H7 (cell line): Measurements from ENCODE around the gene SMAD3. TPM values are rescaled to one million over a fixed set of nuclear protein-coding genes. Genes with fewer than 3 reads are reported as not detected.

ENCODE experiments used
- DNase-seq: peaks from one replicate; pipeline ENCODE4 v3.0.0; 2012
- H3K27me3 ChIP-seq: 2 replicates; pipeline ENCODE4 v1.6.0; 2011; ENCODE audit warnings: mild to moderate bottlenecking, low read length; ENCODE audit not compliant: control insufficient read depth, insufficient read depth
- H3K36me3 ChIP-seq: replicated peaks from 2 replicates; pipeline ENCODE4 v1.5.1; 2011; ENCODE audit warnings: low read length; ENCODE audit not compliant: control insufficient read depth, insufficient read depth
- H3K4me3 ChIP-seq: 2 replicates; pipeline ENCODE4 v1.5.1; 2011; ENCODE audit warnings: low read depth, mild to moderate bottlenecking, control low read depth, low read length, moderate library complexity; ENCODE audit not compliant: insufficient read depth
- total RNA-seq: library from RNA; depleted of rRNA; stranded (reverse); fragments of >200 nt; shearing (Covaris generic); gene quantifications from 2 replicates; pipeline ENCODE4 v1.2.3, GENCODE V29; 2014

SMAD3 gene
- total RNA-seq, 1 experiment from 2014 or later = 29.2 TPM

DNA sequence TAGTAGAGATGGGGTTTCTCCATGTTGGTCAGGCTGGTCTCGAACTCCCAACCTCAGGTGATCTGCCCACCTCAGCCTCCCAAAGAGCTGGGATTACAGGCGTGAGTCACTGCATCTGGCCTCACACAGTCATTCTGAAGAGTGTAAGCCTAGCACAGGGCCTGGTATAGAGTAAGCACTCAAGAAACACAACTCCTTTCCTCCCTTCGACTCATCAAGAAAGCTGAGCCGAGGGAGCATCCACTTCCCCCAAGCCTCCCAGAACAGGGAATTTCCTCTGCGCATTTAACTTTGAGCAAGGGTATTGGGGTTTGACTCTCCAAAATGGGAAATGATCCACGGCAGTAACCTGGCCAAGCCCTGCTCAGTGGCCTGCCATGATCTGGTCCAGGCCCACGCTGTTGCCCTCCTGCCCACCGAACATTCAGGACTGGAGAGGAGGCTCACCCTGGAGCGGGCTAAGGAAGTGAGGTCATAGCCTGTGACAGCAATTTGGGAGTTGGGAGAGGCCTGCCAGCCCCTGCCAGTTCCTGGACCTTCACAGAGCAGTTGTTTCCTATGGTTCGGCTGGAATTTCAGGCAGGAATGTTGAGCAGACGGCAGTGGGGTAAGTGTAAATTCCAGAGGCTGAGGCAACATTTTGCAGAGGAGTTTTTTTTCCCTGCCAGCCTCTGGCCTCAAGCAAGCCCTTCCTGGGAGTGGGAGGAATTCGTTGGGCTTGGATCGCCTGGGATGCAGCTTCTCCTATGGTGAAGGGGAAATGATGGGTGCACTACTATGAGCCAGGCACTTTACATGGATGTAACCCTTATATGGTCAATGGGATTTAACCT, 21.2 kb upstream of the SMAD3 start:
- H3K4me3 ChIP-seq = no peak overlapping the region
- H3K36me3 ChIP-seq = no peaks in the 10 kb centered on the region
- DNase-seq = peak; percentile 61
- no peaks in the 10 kb centered on the region for H3K27me3 ChIP-seq

- DNase-seq = no peak
- Histone ChIP-seq H3K27me3 (no peaks in the 10 kb centered on the region), H3K36me3 (no peaks in the 10 kb centered on the region), H3K4me3 (no peak overlapping the region)
Observed at GRCh38 chr15:67047149-67047661, 18.2 kb upstream of the SMAD3 start.

DNA sequence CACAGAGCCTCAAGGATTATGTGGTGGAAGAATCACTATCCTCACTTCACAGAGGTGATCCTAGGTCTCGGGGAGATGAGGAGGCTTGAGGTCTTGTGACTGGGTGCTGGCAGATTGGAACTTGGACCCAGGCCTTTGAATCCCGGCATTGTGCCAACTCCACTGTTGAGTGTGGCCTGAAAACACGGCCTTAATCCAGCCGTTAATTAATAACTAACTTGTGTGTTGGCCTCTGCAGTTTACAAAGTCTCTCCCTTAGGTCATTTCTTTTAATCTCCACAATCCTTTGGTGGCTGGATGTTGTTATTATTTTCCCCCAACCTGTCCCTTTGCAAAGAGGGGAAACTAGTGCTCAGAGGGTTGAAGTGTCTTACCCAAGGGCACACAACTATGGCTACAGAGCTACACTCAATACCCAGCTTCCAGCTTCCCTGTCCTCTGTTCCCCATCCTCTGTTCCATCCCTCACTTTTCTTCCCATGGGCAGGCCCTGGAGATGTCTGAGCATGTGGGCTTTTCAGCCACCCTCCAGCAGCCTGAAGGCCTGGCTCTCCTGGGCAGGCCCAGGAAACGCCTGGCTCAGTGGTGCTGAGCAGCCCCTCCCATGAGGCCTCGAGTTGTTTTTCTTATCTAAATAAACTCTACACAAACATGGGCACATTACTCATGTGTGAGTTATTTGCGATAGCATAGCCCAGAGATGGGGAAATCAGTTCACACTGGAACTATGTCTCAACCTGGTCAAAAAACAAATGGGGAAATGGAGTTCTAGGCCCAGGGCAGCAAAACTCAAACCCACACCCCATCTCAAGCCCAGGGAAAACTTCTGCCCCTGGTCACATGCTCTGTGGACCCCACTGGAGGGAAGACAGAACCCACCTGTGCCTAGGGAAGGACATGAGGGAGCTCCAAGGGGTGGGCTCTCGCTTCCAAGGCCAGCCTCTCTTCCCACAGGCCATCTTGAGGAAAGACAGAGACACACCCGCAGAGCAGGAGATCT, 16.8 kb upstream of the SMAD3 start:
- DNase-seq = no peak
- Histone ChIP-seq H3K27me3 (no peaks in the 10 kb centered on the region), H3K36me3 (no peaks in the 10 kb centered on the region), H3K4me3 (no peak overlapping the region)

DNA sequence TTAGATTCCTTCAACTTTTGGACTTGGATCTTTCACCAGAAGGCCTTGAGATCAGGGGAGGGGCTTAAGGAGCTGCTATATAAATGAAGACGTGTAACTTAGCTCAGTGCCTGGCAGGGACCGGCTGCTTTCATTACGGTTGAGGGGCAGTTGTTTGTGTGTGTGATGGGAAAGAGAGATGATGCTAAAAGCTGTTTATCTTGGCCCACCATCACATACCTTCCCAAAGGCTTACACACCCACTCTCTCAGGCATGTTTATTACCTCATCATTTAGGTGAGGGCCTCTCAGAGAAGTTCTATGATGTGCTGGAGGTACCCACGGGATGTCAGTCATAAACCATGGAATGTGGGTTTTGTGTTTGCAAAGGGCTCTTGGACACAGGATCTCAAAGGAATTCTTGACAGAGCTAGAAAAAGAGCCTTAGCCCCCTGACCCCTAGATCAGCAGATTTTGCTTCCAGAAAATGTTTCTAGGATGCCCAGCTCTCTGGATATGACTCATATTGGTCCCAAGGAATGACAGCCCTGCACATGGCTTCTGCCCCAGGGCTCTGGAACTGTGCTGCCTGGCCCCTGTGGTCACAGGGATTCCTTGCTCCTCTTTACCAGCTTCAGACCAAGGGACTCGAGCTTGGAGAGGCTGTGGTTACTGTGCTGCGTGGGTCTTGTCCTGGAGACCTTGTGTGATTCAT, 15.9 kb upstream of the SMAD3 start:
- no peak for DNase-seq
- Histone ChIP-seq H3K4me3 (no peak overlapping the region), H3K27me3 (no peaks in the 10 kb centered on the region), H3K36me3 (no peaks in the 10 kb centered on the region)

DNA sequence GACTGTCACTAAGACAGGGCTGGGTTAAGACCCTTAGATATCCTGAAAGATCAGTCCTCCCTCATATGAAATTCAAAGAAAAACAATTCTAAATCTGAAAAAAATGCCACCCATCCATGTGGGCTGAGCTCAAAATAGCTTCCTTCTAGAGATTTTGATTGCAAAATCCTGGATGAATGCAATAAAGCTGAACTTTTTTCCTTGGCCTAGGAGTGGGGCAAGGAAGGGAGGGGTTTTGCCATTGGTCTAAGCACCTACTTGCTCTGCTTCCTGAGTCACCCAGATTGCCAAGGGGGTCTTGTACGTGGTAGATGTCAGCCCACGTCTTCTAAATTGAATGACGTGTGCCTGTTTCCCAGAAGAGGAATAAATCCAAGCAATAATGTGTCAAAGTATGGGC, 15.3 kb upstream of the SMAD3 start:
- DNase-seq = no peak

GRCh38 chr15:67050522-67051087, 14.8 kb upstream of the SMAD3 start:
- Histone ChIP-seq H3K4me3 (no peak overlapping the region), H3K36me3 (no peaks in the 10 kb centered on the region), H3K27me3 (no peaks in the 10 kb centered on the region)
- no peak for DNase-seq

More for the DNA sequence above, 15.3 kb upstream of the SMAD3 start:
- Histone ChIP-seq H3K4me3 (no peak overlapping the region), H3K27me3 (no peaks in the 10 kb centered on the region), H3K36me3 (no peaks in the 10 kb centered on the region)

DNA sequence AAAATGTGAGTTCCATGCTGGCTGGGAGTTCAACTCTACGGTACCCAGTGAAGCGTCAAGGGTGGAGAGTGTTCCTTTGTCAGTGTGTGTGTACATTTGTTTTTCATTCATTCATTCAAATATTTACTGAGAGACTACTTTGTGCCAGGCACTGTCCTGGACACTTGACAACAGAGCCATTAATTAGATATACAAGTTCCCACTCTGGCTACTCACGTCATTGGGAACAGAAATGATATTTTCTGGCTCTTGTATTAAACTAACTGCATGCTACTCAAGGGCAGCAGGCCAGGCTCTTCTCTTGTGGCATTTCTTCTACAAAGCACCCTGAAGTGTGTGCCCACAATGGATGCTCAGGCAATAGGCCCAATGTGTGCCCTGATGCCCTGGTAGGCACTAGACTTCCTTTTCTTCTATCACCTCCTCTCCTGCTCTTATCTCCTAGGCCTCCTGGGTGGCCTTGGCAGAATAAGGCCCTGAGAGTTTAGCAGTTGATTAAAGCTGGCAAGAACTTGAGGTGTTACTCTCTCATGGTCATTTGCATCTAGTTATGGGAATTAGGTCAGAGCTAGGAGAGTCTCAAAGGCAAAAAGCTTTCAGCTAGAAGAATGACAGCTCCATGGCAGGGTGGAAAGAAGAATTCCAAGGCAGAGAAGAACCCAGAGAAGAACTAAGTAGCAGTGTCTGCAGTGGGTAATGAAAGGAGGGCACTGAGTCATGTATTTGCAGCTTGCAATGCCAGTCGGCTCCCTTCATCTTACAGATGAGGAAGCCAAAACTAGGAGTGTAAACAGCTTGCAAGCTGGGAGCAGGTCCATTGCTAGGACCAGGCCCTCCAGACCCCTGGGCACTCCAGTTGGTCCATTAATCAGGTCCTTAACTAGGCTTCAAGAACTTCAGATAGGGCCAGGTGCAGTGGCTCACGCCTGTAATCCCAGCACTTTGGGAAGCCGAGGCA, 14.0 kb upstream of the SMAD3 start:
- H3K4me3 ChIP-seq = no peak overlapping the region
- no peaks in the 10 kb centered on the region for H3K36me3 ChIP-seq
- no peaks in the 10 kb centered on the region for H3K27me3 ChIP-seq
- no peak for DNase-seq

DNA sequence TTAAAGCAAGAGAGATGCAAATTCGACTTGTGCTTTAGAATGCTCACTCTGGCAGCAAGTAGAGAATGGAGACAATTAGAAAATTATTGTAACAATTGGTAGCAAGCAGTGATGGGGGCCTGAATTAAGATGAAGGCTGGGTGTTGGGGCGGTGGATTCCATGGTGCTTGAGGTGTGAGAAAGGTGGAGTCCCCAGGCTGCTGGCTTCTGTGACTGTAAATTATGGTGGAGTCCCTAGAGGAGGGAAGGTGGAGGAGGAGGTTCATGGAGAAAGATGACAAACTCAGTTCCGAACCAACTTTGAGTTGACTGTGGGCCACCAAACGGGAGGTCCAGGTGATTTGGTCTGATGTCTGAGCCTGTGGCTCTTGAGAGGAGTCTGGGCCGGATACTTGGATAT, 10.7 kb upstream of the SMAD3 start:
- DNase-seq = peak; percentile 30
- Histone ChIP-seq H3K36me3 (no peaks in the 10 kb centered on the region), H3K27me3 (no peaks in the 10 kb centered on the region), H3K4me3 (no peak overlapping the region)

GRCh38 chr15:67059127-67059553, 6.3 kb upstream of the SMAD3 start:
- H3K27me3 ChIP-seq = peaks cover 8% of the 10 kb centered on the region; the same call in 1 of the 2 replicates
- H3K4me3 ChIP-seq = no peak overlapping the region
- no peaks in the 10 kb centered on the region for H3K36me3 ChIP-seq

GRCh38 chr15:67061811-67062368, 3.5 kb upstream of the SMAD3 start:
- Histone ChIP-seq H3K4me3 (no peak overlapping the region), H3K27me3 (peaks cover 9% of the 10 kb centered on the region; the same call in 1 of the 2 replicates), H3K36me3 (no peaks in the 10 kb centered on the region)
- DNase-seq = no peak

More at GRCh38 chr15:67059127-67059553, 6.3 kb upstream of the SMAD3 start:
- DNase-seq = no peak

GRCh38 chr15:67062369-67062985, 2.9 kb upstream of the SMAD3 start:
- no peak for DNase-seq
- H3K4me3 ChIP-seq = no peak overlapping the region
- H3K36me3 ChIP-seq = no peaks in the 10 kb centered on the region
- peaks cover 10% of the 10 kb centered on the region; the same call in 1 of the 2 replicates for H3K27me3 ChIP-seq
